SH-SY5Y (cell line): Measurements from ENCODE around the gene STAMBPL1.

Experiments
- GATA2 ChIP-seq: IDR thresholded peaks from 2 replicates; pipeline ENCODE4 v1.6.1; 2011; ENCODE audit warnings: mild to moderate bottlenecking, low read depth, low read length
- GATA3 ChIP-seq: IDR thresholded peaks from 2 replicates; pipeline ENCODE4 v1.6.1; 2011; ENCODE audit warnings: low read depth, mild to moderate bottlenecking, low read length, moderate library complexity

DNA sequence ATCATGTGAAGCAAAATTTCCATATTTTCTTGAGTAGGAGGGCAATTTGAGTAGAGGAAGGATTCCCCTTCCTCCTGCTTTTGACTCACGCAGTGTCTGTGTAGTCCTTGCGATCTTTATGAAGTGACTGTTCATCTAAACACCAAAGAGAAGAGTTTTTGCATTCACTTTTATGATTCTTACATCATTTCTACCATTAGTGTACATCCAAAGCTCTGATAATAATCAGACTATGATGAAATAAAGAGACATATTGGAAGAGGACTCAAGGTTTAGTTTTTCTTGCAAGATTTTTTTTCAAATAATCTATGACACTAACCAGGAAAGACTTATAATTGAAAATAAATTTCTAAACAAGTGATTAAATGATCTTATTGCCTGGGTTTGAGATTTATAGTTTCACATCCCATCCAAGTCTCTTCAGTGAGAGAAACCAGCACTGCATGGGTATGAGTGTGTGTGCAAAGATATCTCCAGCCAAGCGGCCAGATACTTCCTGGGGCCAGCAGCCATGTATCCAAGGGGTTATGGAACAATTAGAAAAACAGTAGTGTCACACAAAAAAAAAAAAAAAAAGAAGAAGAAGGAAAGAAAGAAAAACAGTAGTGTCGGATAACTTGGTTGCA is 74.5 kb downstream of the STAMBPL1 start:
- TF ChIP-seq GATA2 (no peak), GATA3 (no peak)
